HG03095 (cell line): ENCODE data around the gene GRAMD2B.
A peak's percentile ranks its signal among the peaks of the same experiment; 100 is the strongest.
"Not testable (repeated sequence)": the region's sequence is repeated elsewhere in the genome, so short reads cannot be mapped to it uniquely, and the experiment has no call there.

Experiments used
- ATAC-seq: cut with Tn5 transposase; IDR thresholded peaks from one replicate; pipeline ENCODE4 v1.9.1; 2021; ENCODE audit warnings: moderate library complexity; ENCODE audit not compliant: unreplicated experiment

Gene GRAMD2B

GRCh38 chr5:126449751-126450271, 26.6 kb downstream of the GRAMD2B start:
- ATAC-seq, result peak; percentile 74

- ATAC-seq, result peak; percentile 63
Observed at GRCh38 chr5:126450346-126450745, 27.1 kb downstream of the GRAMD2B start.

DNA sequence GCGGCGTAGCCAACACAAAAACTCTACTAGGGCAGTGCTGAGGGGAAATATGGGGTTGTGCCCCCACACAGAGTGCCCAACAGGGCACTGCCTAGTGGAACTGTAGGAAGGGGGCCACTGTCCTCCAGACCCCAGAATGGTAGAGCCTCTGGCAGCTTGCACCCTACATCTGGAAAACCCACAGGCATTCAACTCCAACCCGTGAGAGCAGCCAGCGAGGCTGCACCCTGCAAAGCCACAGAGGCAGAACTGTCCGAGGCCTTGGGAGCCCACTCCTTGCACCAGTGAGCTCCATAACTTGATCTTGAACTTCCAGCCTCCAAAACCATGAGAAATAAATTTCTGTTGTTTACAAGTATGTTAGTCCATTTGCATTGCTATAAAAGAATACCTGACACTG, 27.7 kb downstream of the GRAMD2B start:
- no peak for ATAC-seq

GRCh38 chr5:126452477-126452876, 29.3 kb downstream of the GRAMD2B start:
- no peak for ATAC-seq

DNA sequence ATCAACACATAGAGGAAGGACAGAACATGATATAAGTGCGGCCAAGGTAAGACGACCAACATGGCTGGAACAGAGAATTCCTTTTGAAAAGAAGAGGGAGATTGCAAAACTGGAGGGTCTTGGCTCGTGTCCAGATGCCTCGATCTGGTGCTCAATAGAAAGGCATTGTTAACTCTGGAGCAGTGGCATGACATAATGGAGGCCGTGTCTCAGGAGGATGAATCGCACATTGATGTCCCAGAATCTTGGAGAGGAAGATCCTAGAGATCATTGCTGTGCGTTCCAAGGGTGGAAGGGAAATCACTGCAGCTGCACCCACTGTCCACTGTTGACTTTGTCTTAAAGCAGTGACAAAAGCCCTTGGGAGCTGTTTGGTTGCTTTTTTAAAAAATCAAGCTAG, 30.9 kb downstream of the GRAMD2B start:
- ATAC-seq, result no peak

- ATAC-seq, result no peak
Observed at GRCh38 chr5:126454535-126454934, 31.3 kb downstream of the GRAMD2B start.

GRCh38 chr5:126455264-126455663, 32.1 kb downstream of the GRAMD2B start:
- ATAC-seq, result no peak

DNA sequence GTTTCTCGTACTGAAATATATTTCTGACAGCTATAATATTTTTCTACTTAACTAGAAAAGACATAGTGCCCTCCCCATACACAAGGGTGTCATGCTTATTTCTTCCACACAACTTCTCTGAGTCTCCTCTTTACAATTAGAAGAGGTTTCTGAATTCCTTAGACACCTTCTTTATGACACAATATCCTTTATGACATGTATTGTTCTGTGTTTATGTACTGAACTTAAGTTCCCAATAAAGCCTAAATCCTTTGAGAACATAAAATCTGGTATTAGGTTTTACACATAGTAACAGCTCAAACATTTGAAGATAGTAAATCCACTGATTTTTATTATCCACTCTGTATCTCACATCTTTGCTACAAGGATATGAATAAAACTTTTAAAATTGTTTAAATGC, 32.5 kb downstream of the GRAMD2B start:
- ATAC-seq, result no peak

GRCh38 chr5:126456217-126456820, 33.1 kb downstream of the GRAMD2B start:
- ATAC-seq, result no peak

DNA sequence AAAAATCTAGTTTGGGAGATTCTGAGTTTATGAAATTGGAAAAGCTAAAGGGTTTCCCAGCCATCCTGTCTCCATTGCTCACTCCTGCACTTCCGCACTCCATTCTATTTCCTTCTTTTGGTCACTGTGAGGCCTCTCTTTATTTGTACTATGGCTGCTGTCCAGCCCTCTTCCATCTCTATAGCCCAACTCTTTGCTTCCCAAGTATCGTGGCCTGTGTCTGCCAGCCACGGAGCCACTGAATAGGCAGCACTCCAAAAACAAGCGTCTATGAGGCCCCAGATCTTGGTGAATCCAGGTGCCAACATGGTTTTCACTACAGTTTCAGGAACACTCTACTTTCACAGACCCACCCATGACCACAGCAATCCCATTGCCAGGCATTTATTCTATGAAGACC, 37.2 kb downstream of the GRAMD2B start:
- ATAC-seq, result no peak

DNA sequence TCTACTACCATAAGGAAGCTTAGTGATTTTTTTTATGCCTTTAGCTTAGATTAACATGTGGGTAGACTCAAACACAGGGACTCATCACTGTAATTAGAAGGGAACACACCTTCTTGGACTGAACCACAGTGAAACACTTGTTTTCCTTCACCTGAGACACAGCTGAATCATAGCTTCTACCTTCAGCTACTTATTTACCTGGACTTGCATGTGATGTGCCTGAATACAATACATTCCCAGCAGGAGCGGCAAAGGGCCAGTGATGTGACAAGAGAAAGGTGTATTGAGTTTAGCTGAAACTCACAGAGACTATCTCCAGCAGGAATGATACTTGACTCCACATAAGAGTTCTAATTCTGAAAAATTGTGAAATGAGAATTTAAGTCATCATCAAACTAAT, 37.8 kb downstream of the GRAMD2B start:
- ATAC-seq, result no peak

DNA sequence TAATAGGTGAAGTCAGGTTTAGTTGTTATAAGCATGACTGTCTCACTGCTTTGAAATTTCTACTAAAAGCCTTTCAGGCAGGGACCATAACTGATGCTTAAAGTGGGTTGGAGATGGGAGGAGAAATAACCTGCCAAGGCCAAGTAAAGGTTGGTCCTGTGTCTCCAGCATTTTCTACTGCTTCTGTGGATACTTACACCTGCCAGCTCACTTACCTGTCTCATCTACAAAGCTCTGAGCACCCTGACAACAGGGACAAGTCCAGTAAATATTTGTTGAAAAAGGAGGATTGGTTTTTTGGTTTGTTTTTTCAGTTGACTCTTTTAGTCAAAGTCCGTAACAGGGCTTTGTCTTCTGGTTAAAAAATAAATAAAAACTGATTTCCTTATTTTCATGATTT, 38.6 kb downstream of the GRAMD2B start:
- ATAC-seq, result no peak

GRCh38 chr5:126462239-126463014, 39.2 kb downstream of the GRAMD2B start:
- peak; percentile 86 for ATAC-seq

- no peak for ATAC-seq
Observed at GRCh38 chr5:126464016-126464415, 40.8 kb downstream of the GRAMD2B start.

- no peak for ATAC-seq
Observed at GRCh38 chr5:126464959-126465358, 41.8 kb downstream of the GRAMD2B start.

DNA sequence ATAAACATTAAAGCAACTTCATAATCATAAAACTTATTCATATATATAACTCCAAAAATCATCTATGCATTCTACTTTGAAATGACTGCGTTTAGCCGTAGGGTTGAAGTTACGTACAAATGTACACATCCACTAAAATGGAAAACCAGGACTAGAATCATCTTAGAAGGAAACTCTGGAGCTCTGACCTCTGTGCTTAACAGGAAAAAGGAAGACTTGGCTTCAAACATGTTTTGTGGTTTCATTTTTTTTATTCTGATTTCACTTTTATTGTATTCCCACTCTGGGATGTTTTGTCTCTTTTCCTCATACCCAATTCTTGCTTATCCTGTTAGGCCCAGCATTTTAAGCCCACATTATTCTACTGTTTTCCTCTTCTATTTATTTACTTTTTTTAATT, 44.9 kb downstream of the GRAMD2B start:
- no peak for ATAC-seq

- no peak for ATAC-seq
Observed at GRCh38 chr5:126469536-126470316, 46.5 kb downstream of the GRAMD2B start.

DNA sequence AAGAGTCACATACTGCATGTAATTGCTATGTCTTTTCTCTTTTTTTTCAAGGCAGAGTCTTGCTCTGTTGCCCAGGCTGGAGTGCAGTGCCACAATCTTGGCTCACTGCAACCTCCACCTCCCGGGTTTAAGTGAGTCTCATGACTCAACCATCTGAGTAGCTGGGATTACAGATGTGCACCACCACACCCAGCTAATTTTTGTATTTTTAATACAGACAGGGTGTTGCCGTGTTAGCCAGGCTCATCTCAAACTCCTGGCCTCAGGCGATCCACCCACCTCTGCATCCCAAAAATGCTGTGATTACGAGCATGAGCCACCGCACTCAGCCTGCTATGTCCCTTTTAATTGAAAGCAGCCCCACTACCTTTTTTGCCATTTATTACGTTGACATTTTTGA, 47.3 kb downstream of the GRAMD2B start:
- not testable (repeated sequence) for ATAC-seq

DNA sequence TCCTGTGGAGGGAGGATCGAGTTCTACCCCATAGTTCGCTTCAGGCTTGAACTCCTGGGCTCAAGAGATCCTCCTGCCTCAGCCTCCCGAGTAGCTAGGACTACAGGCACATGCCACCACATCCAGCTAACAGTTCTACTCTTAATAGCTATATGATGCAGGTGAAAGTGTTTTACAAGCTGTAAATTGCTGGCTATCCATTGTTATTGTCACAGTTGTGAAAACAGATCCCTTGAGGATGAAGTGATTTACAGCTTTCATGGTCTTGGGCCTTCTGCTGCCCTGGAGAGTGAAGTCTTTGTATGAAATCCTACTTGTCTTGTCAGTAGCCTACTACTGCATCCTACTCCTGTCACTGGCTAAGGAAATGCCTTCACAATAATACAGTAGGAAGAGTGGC, 48.0 kb downstream of the GRAMD2B start:
- no peak for ATAC-seq

- no peak for ATAC-seq
Observed at GRCh38 chr5:126471875-126472537, 48.8 kb downstream of the GRAMD2B start.

- ATAC-seq, result no peak
Observed at GRCh38 chr5:126472538-126472889, 49.3 kb downstream of the GRAMD2B start.
